ENCODE measurements around the gene ANKRD42.

DNA sequence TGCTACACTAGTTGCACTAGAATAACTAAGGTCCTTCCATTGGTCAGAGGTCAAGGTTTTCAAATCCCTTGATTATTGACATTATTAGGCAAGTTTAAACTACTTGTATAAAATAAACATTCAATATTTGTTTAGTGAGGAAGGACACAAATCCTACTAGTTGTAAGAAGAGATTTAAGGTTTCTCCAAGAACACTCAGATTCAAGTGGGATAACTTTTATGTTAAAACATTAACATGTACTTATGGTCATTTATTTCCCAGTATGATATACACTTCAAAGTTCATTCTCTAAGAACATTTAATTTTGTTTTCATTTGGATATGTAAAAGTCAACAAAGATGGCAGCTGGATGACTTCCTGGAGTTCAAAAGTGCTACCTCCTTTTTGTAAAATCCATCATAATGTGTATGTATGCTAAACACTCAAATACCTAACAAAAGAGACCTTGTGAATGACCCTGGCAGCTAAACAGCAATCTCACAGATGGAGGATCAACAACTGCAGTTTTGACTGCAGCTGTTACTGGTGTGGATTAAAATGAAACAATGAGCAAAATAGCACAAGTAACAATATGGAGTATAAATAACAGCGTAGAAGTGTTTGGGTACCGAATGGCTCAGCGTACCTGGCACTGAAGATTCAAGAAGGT, 91.1 kb downstream of the ANKRD42 start:
- TF ChIP-seq, protein P1, sequence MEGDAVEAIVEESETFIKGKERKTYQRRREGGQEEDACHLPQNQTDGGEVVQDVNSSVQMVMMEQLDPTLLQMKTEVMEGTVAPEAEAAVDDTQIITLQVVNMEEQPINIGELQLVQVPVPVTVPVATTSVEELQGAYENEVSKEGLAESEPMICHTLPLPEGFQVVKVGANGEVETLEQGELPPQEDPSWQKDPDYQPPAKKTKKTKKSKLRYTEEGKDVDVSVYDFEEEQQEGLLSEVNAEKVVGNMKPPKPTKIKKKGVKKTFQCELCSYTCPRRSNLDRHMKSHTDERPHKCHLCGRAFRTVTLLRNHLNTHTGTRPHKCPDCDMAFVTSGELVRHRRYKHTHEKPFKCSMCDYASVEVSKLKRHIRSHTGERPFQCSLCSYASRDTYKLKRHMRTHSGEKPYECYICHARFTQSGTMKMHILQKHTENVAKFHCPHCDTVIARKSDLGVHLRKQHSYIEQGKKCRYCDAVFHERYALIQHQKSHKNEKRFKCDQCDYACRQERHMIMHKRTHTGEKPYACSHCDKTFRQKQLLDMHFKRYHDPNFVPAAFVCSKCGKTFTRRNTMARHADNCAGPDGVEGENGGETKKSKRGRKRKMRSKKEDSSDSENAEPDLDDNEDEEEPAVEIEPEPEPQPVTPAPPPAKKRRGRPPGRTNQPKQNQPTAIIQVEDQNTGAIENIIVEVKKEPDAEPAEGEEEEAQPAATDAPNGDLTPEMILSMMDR (conservative IDR thresholded peaks at IDR 0.05; ENCODE audit: low read depth, low read length) = no peak
- TF ChIP-seq EZH2 (IDR thresholded peaks at IDR 0.05; ENCODE audit: borderline replicate concordance, low read depth, low read length, poor library complexity, severe bottlenecking) = no peak

Measured in A673 (cell line).